NCI-H82 treated with DMSO at 0.1 percent for 48 hours (cell line): Measurements from ENCODE around the gene INPP5B.
A peak's percentile ranks its signal among the peaks of the same experiment; 100 is the strongest.

ENCODE experiments used
- DNase-seq: peaks from one replicate; lab custom pipeline; 2025; ENCODE audit not compliant: unreplicated experiment; lab: John Stamatoyannopoulos, UW

Gene INPP5B

GRCh38 chr1:37878071-37878470 is 68.8 kb downstream of the INPP5B start:
- no peak for DNase-seq

- DNase-seq, result no peak
Observed at GRCh38 chr1:37875833-37876232, 71.0 kb downstream of the INPP5B start.

GRCh38 chr1:37872692-37873091 is 74.2 kb downstream of the INPP5B start:
- DNase-seq, result no peak

GRCh38 chr1:37868466-37868865 is 78.4 kb downstream of the INPP5B start:
- no peak for DNase-seq

GRCh38 chr1:37867784-37868183 is 79.1 kb downstream of the INPP5B start:
- no peak for DNase-seq

GRCh38 chr1:37866491-37866890 is 80.4 kb downstream of the INPP5B start:
- no peak for DNase-seq

- no peak for DNase-seq
Observed at GRCh38 chr1:37865348-37866120, 81.3 kb downstream of the INPP5B start.

GRCh38 chr1:37862330-37862729 is 84.5 kb downstream of the INPP5B start:
- DNase-seq, result no peak

- no peak for DNase-seq
Observed at GRCh38 chr1:37861151-37861550, 85.7 kb downstream of the INPP5B start.

- no peak for DNase-seq
Observed at GRCh38 chr1:37860346-37860666, 86.5 kb downstream of the INPP5B start.

GRCh38 chr1:37859507-37860345 is 87.1 kb downstream of the INPP5B start, which contains the start of gene MTF1:
Gene MTF1, minus strand, starts transcription at chr1:37859592. Its CDS starts 1,934 bp downstream, at chr1:37857658.
- DNase-seq, result peak; percentile 91

- DNase-seq, result no peak
Observed at GRCh38 chr1:37858931-37859506, 87.8 kb downstream of the INPP5B start.

GRCh38 chr1:37854406-37854805 is 92.4 kb downstream of the INPP5B start:
- DNase-seq, result no peak

- no peak for DNase-seq
Observed at GRCh38 chr1:37853157-37853556, 93.7 kb downstream of the INPP5B start.

- no peak for DNase-seq
Observed at GRCh38 chr1:37851782-37852210, 95.1 kb downstream of the INPP5B start.

- DNase-seq, result no peak
Observed at GRCh38 chr1:37851262-37851661, 95.6 kb downstream of the INPP5B start.

- no peak for DNase-seq
Observed at GRCh38 chr1:37850352-37850955, 96.4 kb downstream of the INPP5B start.

GRCh38 chr1:37849480-37849879 is 97.4 kb downstream of the INPP5B start:
- DNase-seq, result no peak

- no peak for DNase-seq
Observed at GRCh38 chr1:37846647-37847339, 100.1 kb downstream of the INPP5B start.

GRCh38 chr1:37845786-37846185 is 101.1 kb downstream of the INPP5B start:
- no peak for DNase-seq
